Activated CD8-positive, alpha-beta memory T cell treated with anti-CD3 and anti-CD28 coated beads for 4 hours (primary cell): ENCODE measurements around the gene NLGN1.
"Not testable (repeated sequence)": the region's sequence is repeated elsewhere in the genome, so short reads cannot be mapped to it uniquely, and the experiment has no call there.

Experiments used
- DNase-seq, 2 donors: peaks; one replicate each; pipeline ENCODE4 v3.0.0-alpha.2; 2020; ENCODE audit warnings: low read depth in 2 of 2

Gene NLGN1

DNA sequence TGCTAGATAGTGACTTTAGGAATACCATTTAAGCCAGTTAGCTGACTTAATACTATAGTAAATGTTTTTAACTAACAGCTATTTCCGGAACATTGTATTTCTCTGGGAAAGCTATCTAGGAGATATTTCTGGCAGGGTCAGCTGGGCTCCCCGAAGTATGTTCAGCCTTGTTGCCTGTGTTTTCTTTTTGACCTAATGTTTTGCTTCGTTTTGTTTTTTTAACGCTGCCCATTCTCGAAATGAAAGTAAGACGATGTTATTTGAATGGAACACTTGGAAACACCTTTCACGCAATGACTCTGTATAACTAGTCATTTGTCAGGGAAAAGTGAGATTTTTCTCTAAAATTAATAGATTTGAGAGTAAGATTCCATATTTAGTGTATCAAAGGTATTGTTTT, 758.7 kb downstream of the NLGN1 start:
- DNase-seq, result no peak

DNA sequence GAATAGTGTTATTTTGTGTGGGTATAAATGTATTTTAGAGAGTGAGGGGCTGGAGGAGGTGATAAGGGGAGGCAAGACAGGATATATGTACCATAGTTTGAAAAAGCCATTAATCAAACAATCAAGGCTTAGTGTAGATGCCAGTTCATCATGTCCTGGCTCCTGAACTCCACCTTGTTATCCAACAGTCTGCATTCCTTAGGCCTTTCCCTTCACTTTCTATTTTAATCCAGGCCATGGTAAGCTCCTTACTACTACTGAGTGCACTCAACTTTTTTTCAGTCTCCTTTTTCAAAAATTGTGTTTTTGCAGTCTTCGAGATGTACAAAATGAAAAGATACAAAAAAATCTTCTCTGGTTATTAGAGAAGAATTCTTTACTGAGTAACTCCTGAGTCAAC, 761.1 kb downstream of the NLGN1 start:
- no peak for DNase-seq

DNA sequence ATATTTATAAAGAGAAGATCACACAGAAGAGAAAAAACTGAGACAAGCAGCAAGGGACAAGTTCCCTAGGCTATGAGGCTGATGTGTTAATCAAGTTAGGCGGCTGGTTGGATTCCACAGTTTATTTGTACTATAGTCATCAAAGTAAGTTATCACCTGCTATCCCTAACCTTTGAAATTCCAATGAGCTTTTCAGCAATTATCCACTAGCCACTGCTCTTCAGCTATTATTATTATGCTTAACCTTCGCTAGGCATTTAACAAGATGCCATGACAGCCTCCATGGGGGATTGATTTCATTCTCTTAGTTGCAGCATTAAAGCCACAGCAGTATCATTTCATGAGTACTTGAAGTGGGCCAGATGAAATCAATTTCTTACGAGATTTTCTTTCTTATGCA, 762.1 kb downstream of the NLGN1 start:
- DNase-seq, result no peak

DNA sequence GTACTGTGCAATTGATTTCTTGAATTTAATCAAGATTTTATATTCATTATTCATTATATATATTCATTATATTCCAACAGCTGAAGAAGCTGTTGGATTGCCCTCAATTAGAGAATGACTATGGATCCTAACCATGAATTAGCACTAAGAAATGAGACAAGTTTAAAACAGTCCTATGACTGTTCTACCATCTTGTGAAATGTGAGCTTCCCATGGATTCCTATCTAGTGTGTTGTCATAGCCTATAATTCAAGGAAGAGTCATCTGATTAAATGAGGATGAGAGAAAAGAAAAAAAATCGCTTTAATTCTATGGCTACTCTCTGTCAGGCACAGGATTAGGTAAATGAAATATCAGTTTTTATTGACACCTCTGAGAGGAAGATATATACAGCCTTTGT, 765.0 kb downstream of the NLGN1 start:
- DNase-seq, result no peak

DNA sequence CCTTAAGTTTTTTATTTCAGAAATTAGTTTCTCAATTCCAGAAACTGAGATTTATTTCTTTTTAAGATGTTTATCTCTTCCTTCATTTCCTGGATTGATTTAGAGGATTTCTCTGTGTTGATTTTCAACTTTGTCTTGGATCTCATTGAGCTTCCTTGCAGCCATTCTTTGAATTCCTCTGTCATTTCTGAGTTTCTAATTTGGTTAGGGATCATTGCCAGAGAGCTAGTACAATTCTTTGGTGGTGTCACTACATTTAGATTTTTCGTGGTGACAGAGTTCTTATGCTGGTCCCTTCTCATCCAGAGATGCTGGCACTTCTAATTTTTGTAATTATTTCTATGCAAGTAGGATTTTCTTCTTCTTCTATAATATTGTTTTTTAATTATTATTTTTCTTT, 770.5 kb downstream of the NLGN1 start:
- no peak for DNase-seq

DNA sequence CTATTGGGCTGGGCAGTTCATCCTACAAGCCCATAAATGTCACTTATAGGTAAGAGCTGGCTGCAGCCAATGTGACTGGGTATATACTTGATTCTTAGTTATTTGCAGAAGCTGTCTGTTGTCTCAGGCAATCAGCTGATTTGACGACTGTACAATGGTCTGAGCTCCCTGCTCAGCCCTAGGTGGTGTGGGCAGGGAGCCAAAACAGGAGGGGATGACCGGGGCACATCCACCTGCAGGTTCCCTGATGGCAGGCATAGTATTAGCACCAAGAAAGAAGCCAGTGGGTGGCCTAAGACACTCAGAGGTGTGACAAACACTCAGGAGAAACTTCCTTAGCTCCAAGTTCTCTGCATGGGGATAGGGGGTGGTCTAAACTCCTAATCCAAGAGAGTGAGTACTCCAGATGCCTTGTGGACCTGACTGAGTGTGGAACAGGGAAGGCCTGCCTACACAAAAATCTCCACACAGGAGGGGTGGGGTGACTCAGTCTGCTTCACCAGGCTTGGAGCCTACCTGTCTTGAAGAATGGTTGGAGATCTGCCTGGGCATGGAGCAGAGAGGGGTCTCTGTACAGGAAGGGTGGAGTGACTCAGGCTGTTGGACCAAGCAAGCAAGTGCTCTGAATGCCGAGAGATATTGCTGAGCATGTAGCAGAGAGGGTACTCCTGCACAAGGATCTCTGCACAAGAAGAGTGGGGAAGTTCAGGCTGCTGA, 771.2 kb downstream of the NLGN1 start:
- no peak for DNase-seq

DNA sequence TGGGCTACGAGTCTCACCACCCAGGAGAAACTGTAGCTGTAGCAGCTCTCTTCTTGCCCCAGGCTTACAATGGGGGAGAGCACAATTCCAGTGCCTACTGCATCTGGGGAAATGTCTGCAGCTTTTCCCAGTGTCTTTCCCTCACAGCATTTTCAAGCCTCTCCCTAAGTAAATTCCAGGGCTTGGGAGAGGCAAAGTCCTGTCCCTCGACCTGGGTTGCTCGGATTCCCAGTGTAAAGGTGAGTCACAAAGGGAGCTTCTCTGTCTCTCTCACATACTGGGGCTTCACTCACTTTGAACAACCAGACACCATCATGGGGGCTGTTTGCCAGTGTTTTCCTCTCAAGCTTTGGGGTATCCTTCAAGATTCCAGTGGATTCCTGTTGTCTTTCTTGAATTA, 772.2 kb downstream of the NLGN1 start:
- DNase-seq, result no peak

DNA sequence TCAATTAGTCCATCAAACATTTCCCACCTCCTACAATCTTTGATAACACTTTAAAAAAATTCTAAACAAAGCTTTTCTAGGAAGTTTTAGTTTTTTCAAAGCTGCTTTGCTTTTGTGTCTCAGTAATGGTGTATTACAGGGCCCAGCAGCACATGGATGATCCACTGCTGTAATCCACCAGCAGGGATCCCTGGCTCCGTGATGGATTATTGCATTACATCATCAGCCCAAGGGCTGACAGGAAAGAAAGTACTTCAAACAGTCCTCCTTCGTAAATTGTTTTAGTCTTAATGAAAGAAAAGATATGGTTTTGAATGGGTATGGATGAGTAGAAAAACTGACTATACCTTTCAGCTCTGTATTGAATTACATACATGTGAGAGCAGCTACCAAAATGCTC, 772.7 kb downstream of the NLGN1 start:
- no peak for DNase-seq

DNA sequence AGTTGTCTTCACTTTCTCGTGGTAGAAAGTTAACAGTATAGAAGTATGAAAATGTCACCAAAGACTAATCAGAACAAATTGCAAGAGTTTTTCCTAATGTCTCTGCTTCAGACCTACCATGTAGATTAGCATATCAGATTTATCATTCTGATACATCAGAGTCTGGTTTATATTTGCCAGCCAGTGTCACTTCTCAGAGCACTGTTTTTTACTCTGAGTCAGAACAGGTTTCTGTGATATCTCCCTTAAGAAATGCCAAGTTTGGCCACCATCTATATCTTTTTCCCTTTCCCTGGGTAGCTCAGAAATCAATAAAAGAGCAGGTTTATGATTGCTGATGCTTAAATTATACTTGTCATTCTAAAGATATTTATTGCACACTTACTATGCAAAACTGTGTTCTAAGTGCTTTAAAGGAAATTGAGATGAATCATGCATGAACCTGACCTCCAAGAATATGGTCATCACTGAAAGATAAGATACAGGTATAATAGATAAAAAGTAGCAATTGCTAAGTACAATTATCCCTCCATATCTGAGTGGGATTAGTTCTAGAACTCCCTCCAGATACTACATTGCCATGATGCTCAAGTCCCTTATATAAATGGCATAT, 788.9 kb downstream of the NLGN1 start:
- no peak for DNase-seq

DNA sequence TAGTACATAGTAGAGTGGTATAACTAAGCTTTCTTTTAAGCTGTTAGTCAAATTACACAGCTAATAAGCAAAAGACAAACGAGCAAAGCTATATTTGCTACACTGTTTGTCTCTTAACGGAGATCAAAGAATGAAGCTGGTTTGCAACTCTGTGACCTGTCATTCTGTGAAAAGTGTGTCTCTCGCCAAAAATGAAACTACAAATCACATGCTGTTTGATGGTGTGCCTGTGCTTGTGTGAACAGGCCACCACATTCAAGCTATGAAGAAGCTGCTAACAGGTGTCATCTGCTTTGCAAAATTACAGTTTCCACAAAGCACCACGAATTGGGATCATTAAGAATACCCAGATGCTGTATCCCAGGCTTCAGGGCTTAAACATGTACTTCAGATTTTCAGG, 793.8 kb downstream of the NLGN1 start:
- DNase-seq, result no peak

DNA sequence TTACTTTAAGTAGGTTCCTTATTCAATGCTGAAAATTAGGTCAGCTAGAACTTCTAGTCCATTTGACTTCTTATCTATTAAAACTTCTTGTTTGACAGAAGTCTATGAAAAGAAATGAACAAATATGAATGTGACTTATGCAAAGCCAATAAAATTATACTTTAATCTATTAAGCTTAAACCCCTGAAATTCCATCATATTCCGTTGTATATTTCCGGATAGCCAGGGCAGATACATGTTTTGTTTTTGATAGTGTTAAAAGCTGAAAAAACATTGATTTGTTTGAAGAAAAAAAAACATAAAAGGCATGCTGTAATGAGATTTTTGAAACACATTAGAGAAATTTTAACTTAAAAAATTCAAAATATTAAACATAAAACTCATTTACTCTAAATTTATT, 794.4 kb downstream of the NLGN1 start:
- no peak for DNase-seq

DNA sequence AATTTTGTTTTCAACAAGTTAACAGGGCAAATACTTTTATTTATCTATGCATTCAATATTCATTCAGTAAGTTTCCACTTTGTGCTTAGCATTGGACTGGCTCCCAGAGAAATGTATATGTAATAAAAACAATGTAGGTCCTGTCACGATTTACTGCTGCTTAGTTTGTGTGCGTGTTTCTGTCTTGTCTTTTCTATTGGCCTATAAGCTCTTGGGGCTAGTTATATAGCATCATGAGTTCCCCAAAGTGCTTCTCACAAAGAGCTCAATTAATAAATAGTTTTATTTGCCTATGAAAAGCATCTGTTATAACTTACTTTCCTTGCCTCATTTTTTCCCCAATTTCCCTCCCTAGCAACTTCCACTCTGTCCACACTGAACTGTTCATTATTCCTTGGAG, 794.9 kb downstream of the NLGN1 start:
- DNase-seq, result no peak

DNA sequence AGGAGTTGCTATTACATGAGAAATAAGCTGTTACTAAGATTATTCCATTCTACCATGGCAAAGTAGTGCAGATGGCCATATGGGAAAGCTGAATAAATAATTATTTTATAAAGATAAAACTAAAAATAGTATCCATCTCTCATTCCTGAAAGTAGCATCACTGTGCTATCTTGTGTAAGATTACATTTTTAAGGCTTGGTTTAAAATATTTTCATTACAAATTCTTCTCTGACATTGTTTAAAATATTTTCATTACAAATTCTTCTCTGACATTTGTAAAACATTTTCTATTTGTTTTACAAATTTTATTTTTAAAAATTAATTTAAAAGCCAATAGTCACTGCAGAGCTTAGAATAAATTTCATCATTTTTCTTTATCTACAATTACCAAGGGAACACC, 796.1 kb downstream of the NLGN1 start:
- no peak for DNase-seq

DNA sequence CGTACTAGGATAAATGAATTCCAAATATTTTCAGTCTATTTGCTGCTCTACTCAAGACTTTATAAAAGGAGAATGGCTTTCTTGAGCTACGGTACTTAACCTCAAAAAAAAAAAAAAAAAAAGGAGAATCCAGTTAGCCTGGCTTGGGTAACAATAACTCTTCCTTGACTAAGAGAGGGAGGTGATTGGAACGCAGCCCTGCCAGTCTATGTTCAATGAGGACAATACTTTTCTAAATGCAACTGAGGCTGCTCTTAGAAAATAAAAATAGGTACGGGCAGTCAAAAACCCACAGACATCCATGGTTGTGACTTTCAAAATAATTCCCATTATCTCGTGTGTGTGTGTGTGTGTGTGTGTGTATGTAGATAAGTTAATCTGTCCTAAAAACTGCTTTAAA, 799.9 kb downstream of the NLGN1 start:
- DNase-seq, result no peak

DNA sequence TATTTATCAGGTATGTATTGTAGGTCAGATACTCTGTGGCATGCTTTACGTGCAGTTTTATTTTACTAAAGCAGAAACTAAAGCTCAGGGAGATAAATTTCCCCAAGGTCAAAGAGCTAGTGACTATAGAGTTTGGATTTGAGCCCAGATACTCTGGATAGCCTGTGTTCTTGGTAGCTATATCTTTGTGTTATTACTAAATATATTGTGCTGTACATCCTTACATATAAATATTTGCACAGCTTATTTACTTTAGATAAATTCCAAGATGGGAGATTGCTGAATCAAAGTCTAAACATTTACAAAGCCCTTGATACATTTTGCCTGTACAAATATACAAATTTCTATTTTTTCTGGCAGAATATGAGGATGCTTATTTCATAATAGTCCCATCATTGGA, 800.7 kb downstream of the NLGN1 start:
- DNase-seq, result no peak

DNA sequence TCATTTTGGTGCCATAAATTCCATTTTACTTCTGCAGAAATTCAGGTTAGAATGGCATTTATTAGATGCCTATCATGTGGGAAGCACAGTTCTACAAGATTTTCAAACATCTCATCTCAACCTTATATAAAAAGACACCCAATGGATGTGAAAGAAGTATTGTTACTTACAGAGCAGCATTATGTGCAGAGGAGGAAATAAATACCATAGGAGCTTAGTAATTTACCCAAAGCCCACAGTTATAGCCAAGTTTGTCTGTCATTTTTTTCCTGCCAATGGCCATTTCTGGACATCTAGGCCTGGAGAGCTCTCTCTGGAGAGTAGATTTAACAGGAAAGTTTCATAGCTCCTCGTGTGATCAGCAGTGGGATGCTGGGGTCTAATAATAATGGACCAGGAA, 802.2 kb downstream of the NLGN1 start:
- DNase-seq, result no peak

DNA sequence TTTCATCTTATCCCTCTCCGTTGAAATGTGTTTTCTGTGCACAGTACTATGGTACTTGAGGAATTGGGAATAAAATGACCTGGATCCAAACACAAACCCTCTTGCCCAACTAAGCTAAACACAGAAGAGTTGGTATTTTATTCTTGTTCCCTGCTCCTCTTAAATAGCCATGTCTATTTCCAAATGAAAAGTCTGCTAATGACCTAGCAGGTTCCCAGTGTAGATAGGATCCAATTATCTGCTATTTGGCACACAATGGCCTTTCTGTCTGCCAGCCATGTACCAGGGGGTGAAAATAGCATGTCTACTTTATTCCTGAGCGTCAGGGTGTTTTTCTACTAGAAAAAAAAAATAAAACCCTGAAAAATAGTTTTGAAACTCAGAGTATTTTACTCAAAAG, 804.6 kb downstream of the NLGN1 start:
- DNase-seq, result no peak

DNA sequence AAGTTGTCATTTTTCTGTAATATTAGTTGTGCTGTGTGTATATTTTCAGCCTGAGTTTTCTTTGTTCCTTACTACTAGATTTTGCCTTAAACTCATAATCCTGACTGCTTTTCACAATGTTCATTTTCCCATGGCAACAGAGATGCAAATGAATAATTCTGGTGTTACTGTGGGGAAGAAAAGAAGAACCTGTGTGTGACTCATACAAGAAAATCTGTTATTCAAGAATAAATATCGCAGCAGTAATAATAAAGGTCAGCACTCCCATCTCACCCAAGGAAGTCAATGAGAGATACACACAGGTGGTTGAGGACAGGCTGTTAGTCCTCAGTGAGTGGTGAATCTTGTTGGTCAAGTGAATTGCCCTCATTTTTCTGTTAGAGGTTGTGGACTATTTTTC, 805.0 kb downstream of the NLGN1 start:
- DNase-seq, result no peak

DNA sequence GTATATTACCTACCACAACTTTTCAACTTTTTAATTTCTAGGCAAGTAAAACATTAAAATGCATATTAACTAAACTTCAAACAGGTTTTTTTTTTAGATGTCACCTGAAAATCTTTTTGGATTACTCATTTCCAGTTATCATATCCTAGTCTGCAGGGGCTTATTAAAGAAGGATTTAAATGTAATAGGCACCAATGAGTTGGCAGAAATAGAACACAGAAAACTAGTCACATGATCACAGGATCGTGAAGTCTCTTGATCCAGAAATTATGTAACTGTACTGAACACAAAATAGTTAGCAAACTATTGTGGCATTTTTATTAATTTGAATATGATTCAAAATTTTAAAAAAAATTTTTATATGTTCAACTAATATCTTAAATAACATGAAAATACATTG, 807.2 kb downstream of the NLGN1 start:
- no peak for DNase-seq

DNA sequence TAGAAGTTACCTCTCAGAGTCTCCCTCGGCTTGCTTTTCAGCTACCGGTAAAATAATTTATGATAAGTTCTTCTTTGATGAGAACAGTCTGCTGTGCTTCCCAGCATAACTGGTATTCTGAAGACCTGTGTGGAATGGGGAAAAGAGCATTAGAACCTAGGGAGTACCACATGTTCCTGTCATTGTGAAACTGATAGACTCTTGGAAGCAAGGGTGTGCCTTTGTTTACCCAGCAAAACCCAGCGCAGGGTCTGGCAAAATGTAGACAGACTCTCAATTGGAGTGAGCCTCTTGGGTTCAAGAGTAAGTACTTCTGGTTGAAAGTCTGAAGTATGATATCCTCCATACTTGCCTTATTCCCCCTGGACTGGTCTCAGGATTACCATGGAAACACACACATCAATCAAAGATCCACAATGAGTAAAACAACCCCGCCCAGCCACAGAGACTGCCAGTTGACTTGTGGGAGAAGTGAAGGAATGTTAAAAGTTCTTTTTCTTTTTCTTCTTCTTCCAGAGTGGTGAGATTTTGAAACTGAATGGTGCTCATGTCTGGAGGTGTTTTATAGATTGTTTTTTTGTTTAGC, 809.2 kb downstream of the NLGN1 start:
- DNase-seq, result no peak

DNA sequence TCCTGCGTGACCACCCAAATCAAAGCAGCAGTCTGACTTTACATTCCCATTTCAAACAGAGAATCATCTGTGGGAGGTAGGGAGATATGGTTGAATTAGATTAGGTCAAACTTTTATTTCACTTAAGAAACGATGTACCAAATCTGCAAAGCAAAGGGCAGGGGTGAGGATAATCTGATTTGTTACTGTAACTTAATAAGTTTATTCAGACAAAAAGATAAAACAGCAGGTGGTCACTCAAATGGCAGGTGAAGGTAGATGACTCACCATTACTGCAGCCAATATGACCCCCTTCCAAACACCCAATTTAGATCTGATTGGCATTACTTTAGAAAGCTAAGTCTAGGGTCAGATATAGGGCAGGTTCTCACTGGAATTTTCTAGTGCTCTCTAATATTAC, 810.6 kb downstream of the NLGN1 start:
- no peak for DNase-seq

DNA sequence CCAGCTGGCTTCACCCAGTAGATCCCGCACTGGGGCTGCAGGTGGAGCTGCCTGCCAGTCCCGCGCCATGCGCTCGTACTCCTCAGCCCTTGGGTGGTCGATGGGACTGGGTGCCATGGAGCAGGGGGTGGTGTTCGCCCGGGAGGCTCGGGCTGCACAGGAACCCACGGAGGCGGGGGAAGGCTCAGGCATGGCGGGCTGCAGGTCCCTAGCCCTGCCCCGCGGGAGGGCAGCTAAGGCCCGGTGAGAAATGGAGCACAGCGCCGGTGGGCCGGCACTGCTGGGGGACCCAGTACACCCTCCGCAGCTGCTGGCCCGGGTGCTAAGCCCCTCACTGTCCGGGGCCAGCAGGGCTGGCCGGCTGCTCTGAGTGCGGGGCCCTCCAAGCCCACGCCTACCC, 814.4 kb downstream of the NLGN1 start:
- DNase-seq, result not testable (repeated sequence)

DNA sequence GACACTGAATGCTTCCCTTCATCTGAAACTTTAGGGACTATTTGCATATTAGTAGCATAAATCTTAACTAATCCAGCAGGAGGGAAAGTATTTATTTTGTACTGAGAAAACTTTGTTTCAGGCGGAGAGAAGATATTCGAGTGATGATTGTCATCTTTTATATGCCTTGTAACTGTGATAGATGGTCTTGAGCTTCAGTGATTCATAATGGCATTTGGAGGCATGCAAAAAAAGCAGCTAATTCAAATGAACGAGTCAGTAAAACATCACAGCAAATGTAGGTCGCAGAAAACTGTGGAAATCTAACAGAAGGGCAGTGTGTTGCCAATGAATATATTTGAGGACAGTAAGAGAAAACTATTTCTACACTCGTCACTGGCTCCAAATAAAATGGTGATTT, 817.9 kb downstream of the NLGN1 start:
- DNase-seq, result no peak

DNA sequence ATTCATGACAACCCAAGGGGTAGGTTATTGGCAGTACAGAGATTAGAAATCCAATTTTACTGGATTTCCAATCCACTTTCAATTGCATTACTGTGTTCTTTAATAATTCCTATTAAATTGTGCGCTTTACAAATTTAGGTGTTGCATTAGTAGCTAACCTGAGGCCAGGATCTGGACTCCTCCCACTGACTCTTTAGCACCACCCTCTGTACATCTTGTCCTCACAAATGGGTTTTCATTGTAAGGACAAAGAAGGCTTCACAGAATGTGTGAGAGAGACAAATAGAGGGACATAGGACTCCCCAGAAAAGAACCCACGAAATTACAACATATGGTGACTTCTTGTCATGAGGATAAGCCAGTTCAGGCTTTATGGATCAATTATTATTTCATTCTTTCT, 818.5 kb downstream of the NLGN1 start:
- DNase-seq, result no peak
